ENCODE measurements around the gene APOD. TPM values are rescaled to one million over a fixed set of nuclear protein-coding genes. Genes with fewer than 3 reads are reported as not detected.

The APOD gene
- total RNA-seq, 1 experiment from 2014 or later, result not detected

DNA sequence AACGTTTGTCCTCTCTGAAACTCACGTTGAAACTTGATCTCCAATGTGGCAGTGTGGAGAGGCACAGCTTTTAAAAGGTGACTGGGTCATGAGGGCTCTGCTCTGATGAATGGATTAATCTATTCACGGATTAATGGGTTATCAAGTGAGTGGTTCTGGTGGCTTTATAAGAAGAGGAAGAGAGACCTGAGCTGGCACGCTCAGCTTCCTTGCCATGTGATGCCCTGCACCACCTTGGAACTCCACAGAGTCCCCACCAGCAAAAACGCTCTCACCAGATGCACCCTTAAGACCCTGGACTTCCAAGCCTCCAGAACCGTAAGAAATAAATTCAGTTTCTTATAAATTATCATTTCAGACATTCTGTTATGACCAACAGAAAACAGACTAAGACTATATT lies 43.2 kb downstream of the APOD start:
- no peaks in the 10 kb centered on the region; the same call in 1 of the 2 replicates for H3K27me3 ChIP-seq (ENCODE audit: insufficient read depth, low read length)
- no peaks in the 10 kb centered on the region for H3K9me3 ChIP-seq (ENCODE audit: control insufficient read depth, low read depth, low read length)
- H3K18ac ChIP-seq (ENCODE audit: insufficient read length, low read depth, low read length), result no peak overlapping the region
- H4K20me1 ChIP-seq (ENCODE audit: control insufficient read depth, insufficient read depth, insufficient read length), result no peaks in the 10 kb centered on the region
- H2BK5ac ChIP-seq (ENCODE audit: insufficient read length, low read length), result no peak overlapping the region
- Mint-ChIP-seq H3K4me3 (no peak overlapping the region; a peak in 1 of 5 replicates), H3K27me3 (ENCODE audit: low read depth) (peaks cover 22% of the 10 kb centered on the region), H3K4me1 (peaks cover 26 to 27% of the 10 kb centered on the region in 2 experiments), H3K9me3 (no peaks in the 10 kb centered on the region), H3K27ac (no peak overlapping the region), H3K36me3 (ENCODE audit: insufficient read depth in 1 of 3, low read depth in 3 of 3) (no peaks in the 10 kb centered on the region)
- H3K4me1 ChIP-seq (ENCODE audit: insufficient read depth, low read length), result 0 out of 2 replicates have a peak, but pooled peaks cover 3% of the 10 kb centered on the region
- no peak overlapping the region for H3K27ac ChIP-seq (ENCODE audit: insufficient read length, low read depth, low read length)
- TF ChIP-seq, protein P1, sequence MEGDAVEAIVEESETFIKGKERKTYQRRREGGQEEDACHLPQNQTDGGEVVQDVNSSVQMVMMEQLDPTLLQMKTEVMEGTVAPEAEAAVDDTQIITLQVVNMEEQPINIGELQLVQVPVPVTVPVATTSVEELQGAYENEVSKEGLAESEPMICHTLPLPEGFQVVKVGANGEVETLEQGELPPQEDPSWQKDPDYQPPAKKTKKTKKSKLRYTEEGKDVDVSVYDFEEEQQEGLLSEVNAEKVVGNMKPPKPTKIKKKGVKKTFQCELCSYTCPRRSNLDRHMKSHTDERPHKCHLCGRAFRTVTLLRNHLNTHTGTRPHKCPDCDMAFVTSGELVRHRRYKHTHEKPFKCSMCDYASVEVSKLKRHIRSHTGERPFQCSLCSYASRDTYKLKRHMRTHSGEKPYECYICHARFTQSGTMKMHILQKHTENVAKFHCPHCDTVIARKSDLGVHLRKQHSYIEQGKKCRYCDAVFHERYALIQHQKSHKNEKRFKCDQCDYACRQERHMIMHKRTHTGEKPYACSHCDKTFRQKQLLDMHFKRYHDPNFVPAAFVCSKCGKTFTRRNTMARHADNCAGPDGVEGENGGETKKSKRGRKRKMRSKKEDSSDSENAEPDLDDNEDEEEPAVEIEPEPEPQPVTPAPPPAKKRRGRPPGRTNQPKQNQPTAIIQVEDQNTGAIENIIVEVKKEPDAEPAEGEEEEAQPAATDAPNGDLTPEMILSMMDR (conservative IDR thresholded peaks at IDR 0.05), result no peak
- no peak overlapping the region for H2AFZ ChIP-seq (ENCODE audit: low read length)
- H3K56ac ChIP-seq (ENCODE audit: insufficient read length, low read depth, low read length), result no peak overlapping the region
- H3K9ac ChIP-seq (ENCODE audit: extremely low read depth, insufficient read length, low read length), result no peak overlapping the region
- no peak overlapping the region for H3K23ac ChIP-seq (ENCODE audit: insufficient read length, low read depth, low read length)
- no peak overlapping the region for H2AK5ac ChIP-seq (ENCODE audit: insufficient read length, low read length)
- DNase-seq, result no peak
- WGBS (ENCODE audit: extremely low coverage, insufficient read length, low lambda C conversion rate), result no CpG with 5 or more reads among the region's 6 CpGs
- H4K91ac ChIP-seq (ENCODE audit: insufficient read length, low read depth, low read length), result no peak overlapping the region
- H3K23me2 ChIP-seq (ENCODE audit: insufficient read length, low read depth, low read length, poor library complexity, severe bottlenecking), result peaks cover 9% of the 10 kb centered on the region
- H3K79me2 ChIP-seq (ENCODE audit: insufficient read depth, low read length), result peaks cover 8% of the 10 kb centered on the region; the same call in 1 of the 2 replicates
- H3T11ph ChIP-seq (ENCODE audit: low read length), result no peak overlapping the region
- H4K5ac ChIP-seq (ENCODE audit: insufficient read length, low read depth, low read length), result no peak overlapping the region
- H3K79me1 ChIP-seq (ENCODE audit: insufficient read depth, low read depth, low read length, poor library complexity, severe bottlenecking), result no peaks in the 10 kb centered on the region
- no peak overlapping the region for H2BK20ac ChIP-seq (ENCODE audit: low read depth, low read length, poor library complexity, severe bottlenecking)
- H4K8ac ChIP-seq (replicated peaks; ENCODE audit: insufficient read length, low read depth, low read length), result no peak overlapping the region
- no peak overlapping the region for H3K4ac ChIP-seq (ENCODE audit: low read depth, low read length)
- H2BK120ac ChIP-seq (ENCODE audit: low read depth, low read length, poor library complexity, severe bottlenecking), result no peak overlapping the region
- H3K4me2 ChIP-seq (ENCODE audit: insufficient read depth, insufficient read length, low read length), result no peak overlapping the region
- H2BK15ac ChIP-seq (ENCODE audit: low read depth, low read length), result no peak overlapping the region
- H3K14ac ChIP-seq (ENCODE audit: insufficient read depth, low read length), result no peak overlapping the region
- no peak overlapping the region for H2BK12ac ChIP-seq (ENCODE audit: insufficient read length, low read depth, low read length)
